ENCODE results near the gene SUCO.

SUCO gene

GRCh38 chr1:172515927-172516326 is 17.0 kb upstream of the SUCO start:
- DNase-seq: no peak

DNA sequence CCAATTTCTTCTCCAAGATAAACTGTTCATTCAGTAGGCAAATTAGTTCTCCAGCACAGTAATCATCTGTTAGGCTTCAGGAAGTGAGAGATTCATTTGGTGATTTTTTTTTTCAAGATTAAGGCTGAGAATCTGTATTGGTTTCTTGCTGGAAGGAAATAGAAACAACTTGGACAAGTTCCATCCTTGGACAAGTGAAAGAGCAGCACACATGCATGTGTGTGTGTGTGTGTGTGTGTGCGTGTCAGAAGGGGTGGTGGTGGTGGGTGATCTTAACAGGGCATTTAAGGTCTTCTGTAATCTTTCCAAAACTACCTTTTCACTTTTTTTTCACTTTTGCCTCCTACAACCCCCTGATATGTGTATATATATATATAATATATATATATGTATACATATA is 15.9 kb upstream of the SUCO start:
- DNase-seq: no peak

DNA sequence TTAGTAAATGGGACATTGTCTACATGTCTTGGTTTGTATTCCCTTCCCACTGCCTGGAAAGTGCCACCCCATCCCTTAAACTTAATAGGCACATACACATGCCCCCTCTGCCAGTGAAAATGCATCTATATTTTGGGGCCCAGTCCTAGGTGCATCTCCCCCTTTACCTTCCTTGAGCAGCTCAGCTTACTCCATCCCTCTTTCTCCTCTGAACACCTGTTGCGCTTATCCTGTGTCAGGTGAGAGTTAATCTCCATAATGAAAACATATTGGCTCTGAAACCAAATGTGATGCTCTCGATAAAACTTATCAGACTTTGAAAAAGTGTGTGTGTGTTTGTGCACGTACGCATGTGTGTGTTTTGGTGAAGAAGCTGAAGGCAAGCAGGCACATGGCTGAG is 15.4 kb upstream of the SUCO start:
- DNase-seq: no peak

- no peak for DNase-seq
Measured at GRCh38 chr1:172529304-172529703, 3.6 kb upstream of the SUCO start.

- no peak for DNase-seq
Measured at GRCh38 chr1:172530000-172530399, 3.0 kb upstream of the SUCO start.

DNA sequence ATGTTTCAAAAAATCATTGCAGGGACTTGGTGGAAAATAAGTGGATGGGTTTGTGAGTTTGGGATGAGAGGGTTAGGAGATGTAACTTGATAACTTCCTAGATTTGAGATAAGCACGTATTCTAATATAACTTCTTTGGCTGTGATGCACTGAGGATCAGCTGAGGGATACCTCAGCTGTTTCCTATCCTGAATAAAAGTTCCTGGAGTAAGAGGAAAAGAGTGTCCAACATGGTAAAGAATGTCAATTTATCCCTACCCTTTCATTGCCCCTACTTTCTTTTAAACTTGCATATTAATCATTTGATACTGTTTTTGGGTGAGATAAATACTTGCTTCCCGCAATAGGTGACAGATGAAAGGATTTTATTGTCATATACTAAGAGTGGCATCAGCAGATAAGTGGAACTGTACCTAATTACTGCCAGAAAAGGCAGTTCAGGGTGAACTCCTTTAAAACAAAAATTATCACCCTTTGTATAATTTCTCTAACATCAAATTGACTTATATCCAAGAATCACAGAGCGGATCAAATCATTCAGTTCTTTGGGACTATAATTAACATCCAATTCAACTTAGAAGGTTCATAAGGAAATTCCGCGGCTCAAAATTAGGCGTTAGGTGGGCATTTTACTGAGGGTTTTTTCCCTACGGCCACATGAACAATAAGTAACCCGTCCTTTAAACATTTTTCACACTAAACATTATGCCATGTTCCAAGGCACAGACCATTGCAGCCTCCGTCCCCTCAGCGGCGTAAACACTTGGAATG is 1.4 kb upstream of the SUCO start:
- DNase-seq: no peak

GRCh38 chr1:172532183-172532699 is 709 bp upstream of the SUCO start:
- peak; percentile 97 for DNase-seq

- peak; percentile 56 for DNase-seq
Measured at GRCh38 chr1:172533513-172534151, 682 bp downstream of the SUCO start.

- DNase-seq: no peak
Measured at GRCh38 chr1:172536256-172536655, 3.3 kb downstream of the SUCO start.

GRCh38 chr1:172537366-172537765 is 4.4 kb downstream of the SUCO start:
- no peak for DNase-seq

DNA sequence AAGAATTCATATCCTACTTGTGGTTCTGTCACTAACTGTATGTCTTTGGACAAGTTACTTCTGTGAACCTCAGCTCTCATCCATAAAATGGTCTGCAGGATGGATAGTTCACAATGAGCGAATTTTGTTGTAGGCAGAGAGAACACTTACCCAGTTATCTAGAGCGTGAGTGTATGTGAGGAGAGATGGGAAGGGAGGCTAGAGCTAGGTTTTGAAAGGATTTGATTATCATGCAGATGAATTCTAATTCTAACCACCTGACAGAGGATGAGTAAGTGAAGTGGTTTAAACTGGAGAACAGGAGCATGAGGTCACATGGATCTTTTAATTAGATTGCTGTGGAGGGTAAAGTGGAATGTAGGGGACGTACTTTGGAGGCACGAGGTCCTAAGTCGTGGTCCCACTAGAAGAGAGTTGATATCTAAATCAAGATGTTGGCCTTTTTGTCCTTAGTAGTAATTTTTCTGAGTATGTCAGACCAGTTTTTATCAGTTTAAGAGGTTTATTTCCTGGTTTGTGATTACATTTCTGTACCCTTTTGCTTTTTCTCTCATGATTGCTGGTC is 5.0 kb downstream of the SUCO start:
- no peak for DNase-seq

DNA sequence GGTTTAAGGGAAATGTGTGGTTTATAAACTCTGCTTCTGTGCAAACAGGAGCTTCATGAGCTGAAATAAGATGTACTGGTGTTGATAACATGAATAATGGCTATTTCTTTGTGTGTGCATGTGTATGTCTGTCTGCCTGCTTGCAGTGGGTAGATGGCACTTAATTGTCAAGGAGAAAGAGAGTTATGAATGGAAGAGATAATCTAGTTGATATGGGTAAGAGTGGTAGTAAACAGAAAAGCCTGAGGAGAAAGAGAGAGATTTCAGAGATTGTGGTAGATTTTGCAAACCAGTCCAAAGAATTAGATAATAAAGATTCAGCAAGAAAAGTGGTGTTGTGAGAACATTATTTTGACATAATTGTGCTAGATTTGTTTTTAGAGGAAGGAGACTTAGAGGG is 7.7 kb downstream of the SUCO start:
- no peak for DNase-seq

- DNase-seq: no peak
Measured at GRCh38 chr1:172544481-172545104, 11.6 kb downstream of the SUCO start.

- DNase-seq: no peak
Measured at GRCh38 chr1:172545396-172546004, 12.6 kb downstream of the SUCO start.

DNA sequence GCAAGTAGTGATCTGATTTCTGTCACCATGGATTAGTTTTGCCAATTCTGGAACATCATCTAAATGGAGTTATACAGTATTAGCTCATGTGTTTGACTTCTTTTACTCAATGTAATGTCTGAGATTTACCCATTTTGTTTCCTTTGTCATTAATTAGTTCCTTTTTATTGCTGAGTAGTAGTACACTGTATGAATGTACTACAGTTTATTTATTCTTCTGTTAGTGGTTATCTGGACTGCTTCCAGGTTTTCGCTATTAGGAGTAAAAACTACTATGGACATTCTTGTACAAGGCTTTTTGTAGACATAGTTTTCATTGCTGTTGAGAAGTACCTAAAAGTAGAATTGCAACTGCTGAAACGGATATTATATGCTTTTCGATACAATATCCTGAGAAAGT is 14.1 kb downstream of the SUCO start:
- no peak for DNase-seq

DNA sequence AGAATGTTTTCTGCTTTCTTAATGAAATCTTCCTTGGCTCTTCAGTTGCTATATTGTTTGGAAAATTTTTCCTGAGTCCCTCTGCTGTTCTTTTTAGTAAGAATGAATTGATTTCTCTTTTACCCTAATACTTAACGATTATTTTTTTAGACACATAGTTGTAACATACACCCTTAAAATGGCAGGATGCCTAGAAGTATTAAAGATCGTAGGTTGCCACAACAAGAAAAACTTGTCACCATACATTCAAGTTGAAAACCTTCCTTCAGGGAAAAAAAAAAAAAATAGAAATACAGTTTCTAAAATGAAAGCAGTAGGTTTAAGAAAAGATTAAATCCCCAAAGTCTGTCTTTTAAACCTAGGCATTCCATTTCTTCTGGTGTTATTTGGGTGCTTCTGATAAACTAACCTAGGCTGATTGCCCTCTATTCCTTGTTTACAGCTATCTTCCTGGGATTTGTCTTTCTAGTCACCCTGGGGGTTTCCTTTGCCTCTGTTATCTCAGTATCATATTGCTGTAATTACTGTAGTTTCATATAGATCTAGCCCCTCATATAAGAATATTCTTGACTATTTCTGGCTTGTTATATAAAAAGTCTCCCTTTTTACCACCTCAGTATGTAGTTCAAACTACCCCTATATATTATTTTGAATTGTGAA is 16.8 kb downstream of the SUCO start:
- DNase-seq: no peak

GRCh38 chr1:172551279-172551678 is 18.3 kb downstream of the SUCO start:
- no peak for DNase-seq

DNA sequence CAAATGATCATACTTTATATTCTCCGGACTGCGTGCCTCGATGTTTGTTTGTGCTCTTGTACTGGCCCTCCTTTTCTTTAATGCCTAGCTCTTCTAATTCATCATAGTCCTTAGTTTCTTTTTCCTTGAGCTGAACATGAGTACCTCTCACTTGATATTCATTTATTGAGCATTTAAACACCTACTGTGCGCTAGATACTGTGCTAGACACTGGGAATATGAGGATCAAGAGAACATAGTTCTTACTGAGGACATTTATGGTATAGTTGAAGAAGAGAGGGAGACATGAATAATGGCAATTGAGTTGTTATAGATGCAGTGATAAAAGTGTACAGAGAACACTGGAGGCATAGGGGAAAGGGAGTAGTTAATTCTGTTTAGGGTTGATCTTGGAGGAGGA is 22.0 kb downstream of the SUCO start:
- no peak for DNase-seq

- no peak for DNase-seq
Measured at GRCh38 chr1:172556461-172556860, 23.5 kb downstream of the SUCO start.

DNA sequence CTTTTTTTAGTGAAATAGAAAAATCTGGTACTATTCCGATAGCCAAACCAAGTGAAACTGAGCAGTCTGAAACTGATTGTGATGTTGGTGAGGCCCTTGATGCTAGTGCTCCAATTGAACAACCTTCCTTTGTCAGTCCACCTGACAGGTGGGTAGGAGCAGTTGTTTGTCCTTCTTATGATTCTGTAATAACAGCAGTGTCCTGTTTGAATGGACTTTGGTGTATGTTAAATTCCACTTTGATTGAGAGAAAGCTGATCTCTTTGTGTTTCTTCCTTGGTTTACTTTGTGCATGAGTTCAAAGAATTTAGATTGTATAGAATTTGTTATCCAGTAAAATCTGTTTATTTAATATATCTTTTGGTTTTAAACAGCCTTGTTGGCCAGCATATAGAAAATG is 24.3 kb downstream of the SUCO start:
- DNase-seq: no peak

DNA sequence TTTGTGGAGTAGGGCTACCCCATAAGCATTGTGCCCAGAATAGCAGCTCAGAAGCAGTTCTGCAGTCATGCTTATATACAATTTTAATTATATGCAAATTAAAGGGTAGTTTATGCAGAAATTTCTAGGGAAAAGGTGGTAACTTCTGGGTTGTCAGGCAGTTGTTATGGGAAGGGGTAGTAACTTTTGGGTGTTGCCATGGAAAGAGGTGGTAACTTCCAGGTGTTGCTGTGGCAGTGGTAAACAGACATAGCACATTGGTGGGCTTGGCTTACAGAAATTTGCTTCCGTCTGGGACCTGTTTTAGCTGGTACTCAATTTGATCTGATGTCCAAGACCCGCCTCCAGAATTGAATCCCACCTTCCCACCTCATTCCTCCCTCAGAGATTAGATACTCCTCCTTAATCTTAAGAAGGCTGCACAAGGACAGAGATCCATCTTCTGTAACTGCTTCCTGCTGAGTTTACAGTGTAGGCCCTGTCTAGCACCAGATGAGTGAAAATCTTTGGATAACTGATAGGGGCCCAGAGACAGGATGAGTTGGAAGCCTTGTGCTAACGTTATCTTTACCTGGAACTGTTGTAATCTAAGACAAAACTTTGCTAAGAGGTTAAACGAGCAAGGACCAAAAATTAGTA is 26.7 kb downstream of the SUCO start:
- DNase-seq: no peak

- DNase-seq: no peak
Measured at GRCh38 chr1:172561252-172561651, 28.3 kb downstream of the SUCO start.

Data from RPMI8226 (cell line).